HCT116 (cell line): ENCODE data around the gene GP9. TPM values are rescaled to one million over a fixed set of nuclear protein-coding genes. Genes with fewer than 3 reads are reported as not detected.

ENCODE experiments used
- ATAC-seq: fragments of 200-7000 bp; cut with Tn5 transposase; 2 replicates; pipeline ENCODE4 v1.9.1; 2020; ENCODE audit warnings: mild to moderate bottlenecking, moderate library complexity
- BruUV-seq: library from RNA; stranded (reverse); fragments of 400-500 nt; replicated peaks from 2 replicates; lab custom pipeline; 2021; lab: Mats Ljungman, UMichigan
- CTCF ChIA-PET: fragments of 300-600 bp; sonication (Branson Sonifier 250); formaldehyde crosslinking; loops from one replicate; lab custom pipeline; 2021; ENCODE audit warnings: antibody characterized with exemption; lab: Charles Lee
- POLR2A ChIA-PET: fragments of 300-600, 350-600 bp; sonication (Branson Sonifier 250); formaldehyde crosslinking; loops from one replicate; lab custom pipeline; 2021; ENCODE audit warnings: antibody characterized with exemption; lab: Charles Lee
- RAD21 ChIA-PET, 2 experiments: fragments of 300-600 bp; sonication (Branson Sonifier 250); formaldehyde crosslinking; loops; one replicate each; lab custom pipeline; 2023; ENCODE audit warnings: low total read pairs in 2 of 2; ENCODE audit not compliant: uncharacterized antibody in 2 of 2, unreplicated experiment in 2 of 2, low non-redundant PET in 1 of 2; lab: Charles Lee
- DNase-seq: peaks from one replicate; pipeline ENCODE4 v3.0.0-alpha.2; 2010; ENCODE audit warnings: low read depth, low spot score
- H2AFZ ChIP-seq: fragments of 200-600 bp; shearing (Covaris generic), sonication (generic); 2 replicates; pipeline ENCODE4 v1.6.1; 2017; ENCODE audit warnings: low read depth, mixed run types, mixed read lengths, antibody characterized with exemption, low read length; ENCODE audit not compliant: poor library complexity, severe bottlenecking
- H3K27ac ChIP-seq: 2 replicates; pipeline ENCODE4 v1.5.1; 2012; ENCODE audit warnings: low read depth, low read length
- H3K27me3 ChIP-seq: fragments of 200-600 bp; sonication (generic); 2 replicates; pipeline ENCODE4 v1.6.1; 2016; ENCODE audit warnings: mixed run types, low read length, mixed read lengths; ENCODE audit not compliant: insufficient read depth
- H3K36me3 ChIP-seq, 2 experiments: fragments of 200-500 bp in 1 of 2; fragments of 200-600 bp in 1 of 2; sonication (Bioruptor generic) in 1 of 2; sonication (generic) in 1 of 2; 2 replicates each; pipeline versions ENCODE4 v1.5.1 to v1.6.1; 2014 to 2016; ENCODE audit warnings: low read length in 2 of 2, inconsistent platforms in 1 of 2, mixed read lengths in 1 of 2, mixed run types in 1 of 2; ENCODE audit not compliant: insufficient read depth in 2 of 2, control insufficient read depth in 1 of 2
- H3K4me1 ChIP-seq, 2 experiments: fragments of 200-600 bp in 1 of 2; sonication (generic) in 1 of 2; 2 replicates each; pipeline versions ENCODE4 v1.5.1 to v1.6.1; 2012 to 2017; ENCODE audit warnings: low read length in 2 of 2, inconsistent platforms in 1 of 2, mild to moderate bottlenecking in 1 of 2, mixed read lengths in 1 of 2, mixed run types in 1 of 2, moderate library complexity in 1 of 2; ENCODE audit not compliant: insufficient read depth in 2 of 2, control insufficient read depth in 1 of 2
- H3K4me2 ChIP-seq: fragments of 200-600 bp; sonication (generic); 2 replicates; pipeline ENCODE4 v1.6.1; 2017; ENCODE audit warnings: mixed run types, low read length, mixed read lengths
- H3K4me3 ChIP-seq, 2 experiments: fragments of 200-600 bp in 1 of 2; sonication (generic) in 1 of 2; replicated peaks in 1 of 2; 2 replicates each; pipeline ENCODE4 v1.5.1; 2011 to 2016; ENCODE audit warnings: low read length in 2 of 2, control low read depth in 1 of 2, low read depth in 1 of 2, mild to moderate bottlenecking in 1 of 2, mixed read lengths in 1 of 2, mixed run types in 1 of 2
- H3K79me2 ChIP-seq: fragments of 200-600 bp; sonication (generic); 2 replicates; pipeline ENCODE4 v1.6.1; 2017; ENCODE audit warnings: mild to moderate bottlenecking, mixed run types, low read length, moderate library complexity, mixed read lengths; ENCODE audit not compliant: insufficient read depth
- H3K9ac ChIP-seq: fragments of 200-600 bp; sonication (generic); 2 replicates; pipeline ENCODE4 v1.6.1; 2016; ENCODE audit warnings: low read length, mixed read lengths
- H3K9me2 ChIP-seq: fragments of 200-600 bp; sonication (generic), shearing (Covaris generic); 2 replicates; pipeline ENCODE4 v1.6.1; 2017; ENCODE audit warnings: mixed run types, mild to moderate bottlenecking, moderate library complexity; ENCODE audit not compliant: insufficient read depth
- H3K9me3 ChIP-seq, 2 experiments: fragments of 200-500 bp in 1 of 2; fragments of 200-600 bp in 1 of 2; sonication (Bioruptor generic) in 1 of 2; sonication (generic) in 1 of 2; 2 replicates each; pipeline ENCODE4 v1.6.1; 2014 to 2017; ENCODE audit warnings: low read length in 2 of 2, mixed read lengths in 2 of 2, inconsistent platforms in 1 of 2, low read depth in 1 of 2, mild to moderate bottlenecking in 1 of 2, mixed run types in 1 of 2, moderate library complexity in 1 of 2; ENCODE audit not compliant: control insufficient read depth in 1 of 2, insufficient read depth in 1 of 2
- H4K20me1 ChIP-seq: fragments of 200-600 bp; sonication (generic), shearing (Covaris generic); 2 replicates; pipeline ENCODE4 v1.6.1; 2017; ENCODE audit warnings: mixed run types, mild to moderate bottlenecking, moderate library complexity; ENCODE audit not compliant: insufficient read depth
- CBX3 ChIP-seq: IDR thresholded peaks from 2 replicates; pipeline ENCODE4 v1.6.1; 2012; ENCODE audit warnings: low read depth
- CEBPB ChIP-seq: IDR thresholded peaks from 2 replicates; pipeline ENCODE4 v1.6.1; 2012; ENCODE audit warnings: low read depth
- ELF1 ChIP-seq: IDR thresholded peaks from 2 replicates; pipeline ENCODE4 v1.6.1; 2012; ENCODE audit warnings: low read depth, borderline replicate concordance
- POLR2A ChIP-seq: IDR thresholded peaks from 2 replicates; pipeline ENCODE4 v1.7.0; 2011; ENCODE audit warnings: borderline replicate concordance; ENCODE audit not compliant: insufficient read depth, insufficient read length; ENCODE audit errors: extremely low read depth
- POLR2AphosphoS5 ChIP-seq: IDR thresholded peaks from 2 replicates; pipeline ENCODE4 v1.6.1; 2011; ENCODE audit warnings: mild to moderate bottlenecking, low read depth, low read length, moderate library complexity
- SIN3A ChIP-seq: IDR thresholded peaks from 2 replicates; pipeline ENCODE4 v1.6.1; 2012; ENCODE audit warnings: low read depth
- TCF7L2 ChIP-seq: IDR thresholded peaks from 2 replicates; pipeline ENCODE4 v1.7.0; 2011; ENCODE audit warnings: borderline replicate concordance, inconsistent platforms; ENCODE audit not compliant: insufficient read depth, insufficient read length; ENCODE audit errors: extremely low read depth
- ZFX ChIP-seq: fragments of 450-650 bp; IDR thresholded peaks from 2 replicates; pipeline ENCODE4 v1.6.1; 2017
- ZNF274 ChIP-seq: fragments of 200-500 bp; sonication (Bioruptor generic); IDR thresholded peaks from 2 replicates; pipeline ENCODE4 v1.6.1; 2014; ENCODE audit warnings: mild to moderate bottlenecking, low read depth, low read length, inconsistent platforms
- intact Hi-C: fragments of 100-400 bp; cut with micrococcal nuclease; formaldehyde crosslinking; loops from 2 replicates; pipeline ENCODE4 v1.10.0; 2022
- total RNA-seq: library from RNA; stranded (reverse); gene quantifications from one replicate; pipeline ENCODE4 v1.2.1, GENCODE V29; 2021; ENCODE audit not compliant: unreplicated experiment
- TF ChIP-seq, protein P1 (sequence below): IDR thresholded peaks from 2 replicates; pipeline ENCODE4 v1.6.1; 2012; ENCODE audit warnings: low read depth
- TF ChIP-seq, protein P2 (sequence below): IDR thresholded peaks from 2 replicates; pipeline ENCODE4 v1.6.1; 2011; ENCODE audit warnings: mild to moderate bottlenecking, low read length, moderate library complexity; ENCODE audit not compliant: insufficient replicate concordance; ENCODE audit errors: extremely low read depth

GP9 gene
- total RNA-seq, 1 experiment from 2014 or later: not detected

DNA sequence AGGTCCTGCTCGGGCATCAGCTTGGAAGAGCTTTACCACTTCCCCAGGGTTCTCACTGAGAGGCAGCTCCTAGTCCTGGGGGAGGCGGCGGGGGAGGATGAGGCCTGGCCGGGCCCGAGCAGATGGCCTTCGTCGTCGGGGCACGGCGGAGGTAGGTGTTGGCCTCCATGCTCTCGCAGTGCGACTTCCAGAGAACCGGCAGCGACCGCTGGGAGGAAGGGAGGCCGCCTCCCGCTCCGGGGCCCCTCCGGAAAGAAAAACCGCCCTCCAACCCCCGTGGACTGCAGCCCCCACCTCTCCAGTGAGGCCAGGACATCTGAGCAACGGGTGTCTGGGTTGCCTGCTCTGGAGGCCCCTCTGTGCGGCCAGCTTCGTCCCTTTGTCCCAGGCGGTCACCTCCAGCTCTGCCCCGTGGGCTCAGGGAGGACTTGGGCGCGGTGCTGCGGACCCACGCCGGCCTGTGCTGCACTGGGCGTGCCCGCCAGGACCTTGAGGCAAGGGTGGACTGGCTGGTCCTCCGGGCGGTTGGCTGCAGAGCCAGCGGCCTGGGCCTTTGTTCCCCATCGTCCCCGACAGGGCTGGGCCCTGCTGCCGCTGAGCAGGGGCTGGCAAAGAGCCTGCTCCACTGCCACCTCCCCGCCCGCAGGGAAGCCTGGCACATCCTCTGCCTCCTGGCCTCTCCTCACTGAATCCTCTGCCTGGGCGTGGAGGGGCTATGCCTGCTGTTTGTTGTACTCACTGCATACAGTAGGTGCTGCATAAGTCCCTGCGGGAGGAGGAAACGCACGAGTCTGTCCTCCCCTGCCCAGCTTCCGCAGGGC is 13.6 kb upstream of the GP9 start:
- intact Hi-C loops: no loop called here
- H3K79me2 ChIP-seq: no peaks in the 10 kb centered on the region
- TF ChIP-seq, protein P1, sequence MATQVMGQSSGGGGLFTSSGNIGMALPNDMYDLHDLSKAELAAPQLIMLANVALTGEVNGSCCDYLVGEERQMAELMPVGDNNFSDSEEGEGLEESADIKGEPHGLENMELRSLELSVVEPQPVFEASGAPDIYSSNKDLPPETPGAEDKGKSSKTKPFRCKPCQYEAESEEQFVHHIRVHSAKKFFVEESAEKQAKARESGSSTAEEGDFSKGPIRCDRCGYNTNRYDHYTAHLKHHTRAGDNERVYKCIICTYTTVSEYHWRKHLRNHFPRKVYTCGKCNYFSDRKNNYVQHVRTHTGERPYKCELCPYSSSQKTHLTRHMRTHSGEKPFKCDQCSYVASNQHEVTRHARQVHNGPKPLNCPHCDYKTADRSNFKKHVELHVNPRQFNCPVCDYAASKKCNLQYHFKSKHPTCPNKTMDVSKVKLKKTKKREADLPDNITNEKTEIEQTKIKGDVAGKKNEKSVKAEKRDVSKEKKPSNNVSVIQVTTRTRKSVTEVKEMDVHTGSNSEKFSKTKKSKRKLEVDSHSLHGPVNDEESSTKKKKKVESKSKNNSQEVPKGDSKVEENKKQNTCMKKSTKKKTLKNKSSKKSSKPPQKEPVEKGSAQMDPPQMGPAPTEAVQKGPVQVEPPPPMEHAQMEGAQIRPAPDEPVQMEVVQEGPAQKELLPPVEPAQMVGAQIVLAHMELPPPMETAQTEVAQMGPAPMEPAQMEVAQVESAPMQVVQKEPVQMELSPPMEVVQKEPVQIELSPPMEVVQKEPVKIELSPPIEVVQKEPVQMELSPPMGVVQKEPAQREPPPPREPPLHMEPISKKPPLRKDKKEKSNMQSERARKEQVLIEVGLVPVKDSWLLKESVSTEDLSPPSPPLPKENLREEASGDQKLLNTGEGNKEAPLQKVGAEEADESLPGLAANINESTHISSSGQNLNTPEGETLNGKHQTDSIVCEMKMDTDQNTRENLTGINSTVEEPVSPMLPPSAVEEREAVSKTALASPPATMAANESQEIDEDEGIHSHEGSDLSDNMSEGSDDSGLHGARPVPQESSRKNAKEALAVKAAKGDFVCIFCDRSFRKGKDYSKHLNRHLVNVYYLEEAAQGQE: no peak
- TF ChIP-seq CBX3: no peak
- no peak for TF ChIP-seq CEBPB
- no peak for TF ChIP-seq ZNF274
- H3K27ac ChIP-seq: no peak overlapping the region
- no peaks in the 10 kb centered on the region for H3K9me3 ChIP-seq
- ChIA-PET POLR2A (no interaction called here), CTCF (no interaction called here), RAD21 (no interaction called here)
- 0 out of 2 replicates have a peak, but pooled peaks cover 2% of the 10 kb centered on the region for H3K27me3 ChIP-seq
- DNase-seq (no peak), ATAC-seq (no peak)
- H2AFZ ChIP-seq: no peak overlapping the region
- H3K4me1 ChIP-seq: peaks cover 0 to 5% of the 10 kb centered on the region in 2 experiments; a peak in 3 of 4 replicates
- H4K20me1 ChIP-seq: no peaks in the 10 kb centered on the region
- H3K4me3 ChIP-seq: no peak overlapping the region
- no peaks in the 10 kb centered on the region for H3K9me2 ChIP-seq
- H3K4me2 ChIP-seq: no peak overlapping the region
- no peak overlapping the region for H3K9ac ChIP-seq
- no peaks in the 10 kb centered on the region for H3K36me3 ChIP-seq
- BruUV-seq: no TSS peak

DNA sequence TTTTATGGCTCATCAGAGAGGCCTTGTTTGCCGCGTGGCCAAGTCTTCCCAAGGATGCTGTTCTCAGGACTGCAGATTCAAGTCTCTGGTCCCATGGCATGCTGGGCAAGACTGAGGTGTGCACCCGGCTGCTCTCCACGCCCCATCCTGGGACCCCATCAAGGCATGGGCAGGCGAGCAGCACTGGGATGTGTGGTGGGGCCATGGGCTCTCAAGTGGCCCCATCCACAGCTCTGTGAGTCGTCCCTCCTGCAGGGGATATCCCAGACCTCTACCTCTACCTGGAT is 13.1 kb upstream of the GP9 start:
- Histone ChIP-seq H3K4me1 (peaks cover 0 to 9% of the 10 kb centered on the region in 2 experiments; a peak in 3 of 4 replicates), H3K79me2 (no peaks in the 10 kb centered on the region), H3K36me3 (no peaks in the 10 kb centered on the region), H3K9me3 (no peaks in the 10 kb centered on the region), H3K4me3 (no peak overlapping the region), H3K9me2 (no peaks in the 10 kb centered on the region), H4K20me1 (no peaks in the 10 kb centered on the region), H3K27ac (no peak overlapping the region), H3K27me3 (no peaks in the 10 kb centered on the region), H3K4me2 (no peak overlapping the region), H3K9ac (no peak overlapping the region), H2AFZ (no peak overlapping the region)
- DNase-seq (no peak), ATAC-seq (no peak)
- RAD21 ChIA-PET: no interaction called here
- intact Hi-C loops: no loop called here
- POLR2A ChIA-PET: no interaction called here
- no TSS peak for BruUV-seq
- CTCF ChIA-PET: no interaction called here
- TF ChIP-seq, protein P2, sequence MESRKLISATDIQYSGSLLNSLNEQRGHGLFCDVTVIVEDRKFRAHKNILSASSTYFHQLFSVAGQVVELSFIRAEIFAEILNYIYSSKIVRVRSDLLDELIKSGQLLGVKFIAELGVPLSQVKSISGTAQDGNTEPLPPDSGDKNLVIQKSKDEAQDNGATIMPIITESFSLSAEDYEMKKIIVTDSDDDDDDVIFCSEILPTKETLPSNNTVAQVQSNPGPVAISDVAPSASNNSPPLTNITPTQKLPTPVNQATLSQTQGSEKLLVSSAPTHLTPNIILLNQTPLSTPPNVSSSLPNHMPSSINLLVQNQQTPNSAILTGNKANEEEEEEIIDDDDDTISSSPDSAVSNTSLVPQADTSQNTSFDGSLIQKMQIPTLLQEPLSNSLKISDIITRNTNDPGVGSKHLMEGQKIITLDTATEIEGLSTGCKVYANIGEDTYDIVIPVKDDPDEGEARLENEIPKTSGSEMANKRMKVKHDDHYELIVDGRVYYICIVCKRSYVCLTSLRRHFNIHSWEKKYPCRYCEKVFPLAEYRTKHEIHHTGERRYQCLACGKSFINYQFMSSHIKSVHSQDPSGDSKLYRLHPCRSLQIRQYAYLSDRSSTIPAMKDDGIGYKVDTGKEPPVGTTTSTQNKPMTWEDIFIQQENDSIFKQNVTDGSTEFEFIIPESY: no peak
- TF ChIP-seq ELF1 (no peak), TCF7L2 (no peak), ZFX (no peak), SIN3A (no peak), POLR2A (no peak), POLR2AphosphoS5 (no peak), ZNF274 (no peak)
